Astrocyte (in vitro differentiated cells and primary cell): ENCODE results near the gene SBF2. TPM values are rescaled to one million over a fixed set of nuclear protein-coding genes. Genes with fewer than 3 reads are reported as not detected.

Experiments
- DNase-seq: peaks from one replicate; pipeline ENCODE4 v3.0.0-alpha.2; 2010; ENCODE audit warnings: low read depth
- FAIRE-seq: peaks from 2 replicates; lab custom pipeline; 2011; peaks lifted over from hg19 to GRCh38; lab: Jason Lieb, UNC
- H2AFZ ChIP-seq: 2 replicates; pipeline ENCODE4 v1.6.0; 2012; ENCODE audit warnings: low read depth, low read length, inconsistent platforms
- H3K27ac ChIP-seq: 2 replicates; pipeline ENCODE4 v1.5.1; 2011; ENCODE audit warnings: low read depth, low read length, inconsistent platforms
- H3K27me3 ChIP-seq: 2 replicates; pipeline ENCODE4 v1.6.0; 2011; ENCODE audit warnings: low read length, inconsistent platforms; ENCODE audit not compliant: insufficient read depth
- H3K36me3 ChIP-seq: 2 replicates; pipeline ENCODE4 v1.5.1; 2011; ENCODE audit warnings: low read length, inconsistent platforms; ENCODE audit not compliant: insufficient read depth
- H3K4me1 ChIP-seq: 2 replicates; pipeline ENCODE4 v1.5.1; 2011; ENCODE audit warnings: low read length, inconsistent platforms; ENCODE audit not compliant: insufficient read depth
- H3K4me2 ChIP-seq: 2 replicates; pipeline ENCODE4 v1.6.0; 2012; ENCODE audit warnings: low read length, inconsistent platforms
- H3K4me3 ChIP-seq: 2 replicates; pipeline ENCODE4 v1.5.1; 2011; ENCODE audit warnings: low read depth, mild to moderate bottlenecking, low read length, inconsistent platforms; ENCODE audit not compliant: insufficient read depth
- H3K79me2 ChIP-seq: 2 replicates; pipeline ENCODE4 v1.6.0; 2012; ENCODE audit warnings: mild to moderate bottlenecking, low read length, inconsistent platforms; ENCODE audit not compliant: insufficient read depth
- H3K9ac ChIP-seq: 2 replicates; pipeline ENCODE4 v1.6.0; 2012; ENCODE audit warnings: mild to moderate bottlenecking, low read length, inconsistent platforms
- H3K9me3 ChIP-seq: 2 replicates; pipeline ENCODE4 v1.5.1; 2012; ENCODE audit warnings: low read depth, mild to moderate bottlenecking, low read length, inconsistent platforms; ENCODE audit not compliant: insufficient read depth
- H4K20me1 ChIP-seq: 2 replicates; pipeline ENCODE4 v1.6.0; 2012; ENCODE audit warnings: low read length, inconsistent platforms; ENCODE audit not compliant: insufficient read depth
- H3K27ac Mint-ChIP-seq: one replicate; pipeline ENCODE4 v1.8.0; 2021; ENCODE audit warnings: mild to moderate bottlenecking, mixed read lengths; ENCODE audit not compliant: unreplicated experiment
- H3K27me3 Mint-ChIP-seq: one replicate; pipeline ENCODE4 v1.8.0; 2021; ENCODE audit warnings: low read depth, mixed read lengths; ENCODE audit not compliant: unreplicated experiment
- H3K36me3 Mint-ChIP-seq: one replicate; pipeline ENCODE4 v1.8.0; 2021; ENCODE audit warnings: low read depth, mixed read lengths; ENCODE audit not compliant: unreplicated experiment
- H3K4me1 Mint-ChIP-seq: one replicate; pipeline ENCODE4 v1.8.0; 2021; ENCODE audit warnings: low read depth, mixed read lengths; ENCODE audit not compliant: unreplicated experiment
- H3K4me3 Mint-ChIP-seq: one replicate; pipeline ENCODE4 v1.8.0; 2021; ENCODE audit warnings: mild to moderate bottlenecking, moderate library complexity, mixed read lengths; ENCODE audit not compliant: unreplicated experiment
- H3K9me3 Mint-ChIP-seq: one replicate; pipeline ENCODE4 v1.8.0; 2021; ENCODE audit warnings: mild to moderate bottlenecking, mixed read lengths; ENCODE audit not compliant: unreplicated experiment
- EZH2 ChIP-seq: IDR thresholded peaks from 2 replicates; pipeline ENCODE4 v1.6.1; 2012; ENCODE audit warnings: mild to moderate bottlenecking, low read length, inconsistent platforms; ENCODE audit not compliant: insufficient read depth
- total RNA-seq: library from RNA; stranded (reverse); gene quantifications from 2 replicates; pipeline ENCODE4 v1.2.1, GENCODE V29; 2021
- TF ChIP-seq, protein P1 (sequence below): IDR thresholded peaks from 2 replicates; pipeline ENCODE4 v1.5.1; 2011; ENCODE audit warnings: low read depth, mild to moderate bottlenecking, inconsistent platforms, low read length, moderate library complexity; ENCODE audit not compliant: insufficient read depth

The SBF2 gene
- total RNA-seq, 1 donor from 2014 or later, result 50.0 TPM

DNA sequence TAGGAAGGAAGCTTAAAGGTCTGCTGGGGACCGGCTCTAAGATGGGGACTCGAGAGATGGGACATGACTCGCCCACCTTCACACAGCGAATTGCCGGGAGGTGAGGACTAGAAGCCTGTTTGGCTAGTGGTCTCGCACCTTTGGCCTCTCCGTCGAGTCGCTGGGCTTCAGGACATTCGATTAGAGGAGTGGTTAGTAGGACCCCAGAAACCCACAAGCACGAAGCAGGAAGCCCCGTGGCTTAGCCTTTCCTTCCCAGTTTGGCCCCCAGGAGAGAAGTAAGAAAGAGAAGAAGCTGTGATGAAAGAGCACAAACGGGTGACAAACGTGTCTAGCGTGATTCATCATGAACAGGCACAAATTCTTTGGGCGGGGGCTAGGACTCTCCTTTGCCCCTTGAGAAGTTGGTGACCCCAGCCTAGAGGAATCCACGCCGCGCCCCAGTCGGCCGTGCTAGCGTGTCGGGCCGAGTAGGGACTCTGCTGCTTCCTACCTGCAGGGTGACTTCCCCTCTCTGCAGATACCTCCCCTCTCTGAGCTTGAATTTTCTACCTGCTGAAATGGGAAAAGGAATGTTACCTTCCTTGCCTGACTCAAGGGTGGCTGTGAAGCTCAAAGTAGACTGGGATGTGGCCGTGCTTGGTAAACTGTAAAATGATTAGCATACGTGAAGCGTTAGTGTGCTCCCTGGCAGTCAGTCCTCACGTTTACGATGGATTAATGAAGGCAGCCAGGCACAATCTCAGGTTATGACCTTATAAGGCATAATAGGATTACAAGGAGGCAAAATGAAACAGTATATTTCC, 9.7 kb upstream of the SBF2 start:
- H2AFZ ChIP-seq, result peak overlapping the region; percentile 86

DNA sequence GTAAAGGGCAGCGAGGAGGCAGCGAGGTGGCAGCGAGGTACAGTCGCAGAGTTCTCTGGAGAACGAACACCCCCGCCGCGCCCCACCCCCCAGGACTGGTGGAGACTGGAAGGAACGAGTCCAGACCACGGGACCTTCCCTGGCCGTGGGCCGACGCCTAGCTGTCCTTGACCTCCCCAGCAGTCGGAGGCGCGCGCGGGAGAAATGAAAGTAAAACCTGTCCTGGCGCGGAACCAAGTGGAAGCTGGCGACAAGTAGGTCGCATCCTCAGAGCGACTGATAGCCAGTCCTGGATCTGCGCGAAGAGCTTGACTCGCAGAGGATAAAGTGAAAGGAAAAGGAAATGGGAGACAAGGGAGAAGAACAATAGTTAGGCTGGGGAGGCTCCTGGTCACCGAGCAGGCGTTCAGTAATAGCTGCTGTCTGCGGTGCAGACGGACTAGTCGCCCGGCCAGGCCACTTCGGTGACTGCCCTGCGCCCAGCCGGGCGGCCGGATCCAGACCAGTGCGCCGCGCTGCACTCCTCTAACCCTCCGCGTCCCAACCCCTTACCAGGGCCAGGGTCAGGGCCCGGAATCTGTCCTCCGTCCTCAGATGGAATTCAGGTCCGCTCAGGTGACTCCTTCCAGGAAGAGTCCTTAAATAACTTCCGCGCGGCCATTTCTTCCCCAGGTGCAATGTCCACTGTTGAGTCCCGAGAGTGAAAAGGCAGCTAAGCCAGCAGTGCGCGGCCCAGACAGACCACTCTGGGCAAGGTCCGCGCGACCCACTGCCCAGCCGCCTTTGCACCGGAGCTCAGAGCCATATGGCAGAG, 8.9 kb upstream of the SBF2 start:
- H3K27ac Mint-ChIP-seq, result peak overlapping the region; percentile 100
- Histone ChIP-seq H3K36me3 (no peaks in the 10 kb centered on the region), H3K4me3 (peak overlapping the region; percentile 88), H2AFZ (peak overlapping the region; percentile 86), H3K4me1 (peaks cover 47% of the 10 kb centered on the region), H4K20me1 (peaks cover 24% of the 10 kb centered on the region), H3K4me2 (peak overlapping the region; percentile 94), H3K27me3 (peaks cover 4% of the 10 kb centered on the region), H3K9ac (peak overlapping the region; percentile 89), H3K9me3 (no peaks in the 10 kb centered on the region), H3K27ac (peak overlapping the region; percentile 74), H3K79me2 (peaks cover 24% of the 10 kb centered on the region)
- H3K27me3 Mint-ChIP-seq, result no peaks in the 10 kb centered on the region
- FAIRE-seq, result no peak
- H3K4me3 Mint-ChIP-seq, result peak overlapping the region; percentile 98
- peaks cover 11% of the 10 kb centered on the region for H3K4me1 Mint-ChIP-seq
- peaks cover 22% of the 10 kb centered on the region for H3K36me3 Mint-ChIP-seq
- no peak for DNase-seq
- TF ChIP-seq, protein P1, sequence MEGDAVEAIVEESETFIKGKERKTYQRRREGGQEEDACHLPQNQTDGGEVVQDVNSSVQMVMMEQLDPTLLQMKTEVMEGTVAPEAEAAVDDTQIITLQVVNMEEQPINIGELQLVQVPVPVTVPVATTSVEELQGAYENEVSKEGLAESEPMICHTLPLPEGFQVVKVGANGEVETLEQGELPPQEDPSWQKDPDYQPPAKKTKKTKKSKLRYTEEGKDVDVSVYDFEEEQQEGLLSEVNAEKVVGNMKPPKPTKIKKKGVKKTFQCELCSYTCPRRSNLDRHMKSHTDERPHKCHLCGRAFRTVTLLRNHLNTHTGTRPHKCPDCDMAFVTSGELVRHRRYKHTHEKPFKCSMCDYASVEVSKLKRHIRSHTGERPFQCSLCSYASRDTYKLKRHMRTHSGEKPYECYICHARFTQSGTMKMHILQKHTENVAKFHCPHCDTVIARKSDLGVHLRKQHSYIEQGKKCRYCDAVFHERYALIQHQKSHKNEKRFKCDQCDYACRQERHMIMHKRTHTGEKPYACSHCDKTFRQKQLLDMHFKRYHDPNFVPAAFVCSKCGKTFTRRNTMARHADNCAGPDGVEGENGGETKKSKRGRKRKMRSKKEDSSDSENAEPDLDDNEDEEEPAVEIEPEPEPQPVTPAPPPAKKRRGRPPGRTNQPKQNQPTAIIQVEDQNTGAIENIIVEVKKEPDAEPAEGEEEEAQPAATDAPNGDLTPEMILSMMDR, result no peak
- TF ChIP-seq EZH2, result peak; percentile 33
- H3K9me3 Mint-ChIP-seq, result no peaks in the 10 kb centered on the region

More for the DNA sequence above, 9.7 kb upstream of the SBF2 start:
- Histone ChIP-seq H3K4me2 (peak overlapping the region; percentile 94), H3K27me3 (peaks cover 4% of the 10 kb centered on the region), H3K9ac (peak overlapping the region; percentile 89), H3K9me3 (no peaks in the 10 kb centered on the region), H3K79me2 (peaks cover 24% of the 10 kb centered on the region), H3K4me3 (peak overlapping the region; percentile 88), H3K36me3 (no peaks in the 10 kb centered on the region), H4K20me1 (peaks cover 24% of the 10 kb centered on the region), H3K27ac (peak overlapping the region; percentile 74), H3K4me1 (peaks cover 49% of the 10 kb centered on the region)
- TF ChIP-seq, protein P1, result no peak
- TF ChIP-seq EZH2, result no peak
- H3K27ac Mint-ChIP-seq, result peak overlapping the region; percentile 100
- H3K4me3 Mint-ChIP-seq, result peak overlapping the region; percentile 98
- DNase-seq (no peak), FAIRE-seq (peak; percentile 65)
- no peaks in the 10 kb centered on the region for H3K9me3 Mint-ChIP-seq
- H3K4me1 Mint-ChIP-seq, result peaks cover 7% of the 10 kb centered on the region
- H3K27me3 Mint-ChIP-seq, result no peaks in the 10 kb centered on the region
- H3K36me3 Mint-ChIP-seq, result peaks cover 22% of the 10 kb centered on the region
